Caki2 (cell line): Measurements from ENCODE around the gene ZMYND15. TPM values are rescaled to one million over a fixed set of nuclear protein-coding genes. Genes with fewer than 3 reads are reported as not detected.
"Not testable (repeated sequence)": the region's sequence is repeated elsewhere in the genome, so short reads cannot be mapped to it uniquely, and the experiment has no call there.

Source experiments
- DNase-seq: peaks from one replicate; pipeline ENCODE4 v3.0.0-alpha.2; 2015; ENCODE audit warnings: low read depth
- in situ Hi-C: cut with HindIII; loops from 2 replicates; pipeline ENCODE4 v1.10.0; 2016; ENCODE audit warnings: low sequenced_read_pairs, low pct_unique_long_range_greater_than_20kb, mixed read lengths
- total RNA-seq: library from RNA; depleted of rRNA; stranded (reverse); fragments of >200 nt; shearing (Covaris generic); gene quantifications from 2 replicates; pipeline ENCODE4 v1.2.3, GENCODE V29; 2014; ENCODE audit warnings: low replicate concordance

Gene ZMYND15
- total RNA-seq, 1 experiment from 2014 or later: 0.03 TPM

DNA sequence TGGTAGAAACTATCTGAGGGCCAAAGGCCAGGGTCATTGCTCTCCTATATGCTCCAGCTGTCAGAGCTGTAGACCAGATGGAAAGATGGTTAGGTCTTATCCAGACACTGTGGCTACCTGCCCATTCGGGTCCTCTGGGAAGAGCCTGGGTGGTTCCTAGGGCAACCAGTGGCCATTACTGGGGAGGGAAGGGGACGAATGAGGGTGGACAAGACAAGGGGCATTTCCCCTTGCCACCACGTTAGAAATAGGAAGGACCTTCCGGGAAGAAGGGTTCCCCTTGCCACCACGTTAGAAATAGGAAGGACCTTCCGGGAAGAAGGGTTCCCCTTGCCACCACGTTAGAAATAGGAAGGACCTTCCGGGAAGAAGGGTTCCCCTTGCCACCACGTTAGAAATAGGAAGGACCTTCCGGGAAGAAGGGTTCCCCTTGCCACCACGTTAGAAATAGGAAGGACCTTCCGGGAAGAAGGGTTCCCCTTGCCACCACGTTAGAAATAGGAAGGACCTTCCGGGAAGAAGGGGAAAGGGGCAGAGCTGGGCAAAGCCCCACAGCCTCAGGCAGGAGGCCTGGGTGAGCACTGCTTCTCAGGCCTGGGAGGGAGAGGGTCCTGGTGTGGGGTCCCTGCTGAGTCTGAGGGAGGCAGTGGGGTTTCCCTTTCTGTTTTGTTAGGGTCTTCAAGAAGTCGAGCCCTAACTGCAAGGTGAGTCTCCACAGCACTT lies 25.1 kb upstream of the ZMYND15 start:
- DNase-seq, in situ Hi-C loops: not testable (repeated sequence)

DNA sequence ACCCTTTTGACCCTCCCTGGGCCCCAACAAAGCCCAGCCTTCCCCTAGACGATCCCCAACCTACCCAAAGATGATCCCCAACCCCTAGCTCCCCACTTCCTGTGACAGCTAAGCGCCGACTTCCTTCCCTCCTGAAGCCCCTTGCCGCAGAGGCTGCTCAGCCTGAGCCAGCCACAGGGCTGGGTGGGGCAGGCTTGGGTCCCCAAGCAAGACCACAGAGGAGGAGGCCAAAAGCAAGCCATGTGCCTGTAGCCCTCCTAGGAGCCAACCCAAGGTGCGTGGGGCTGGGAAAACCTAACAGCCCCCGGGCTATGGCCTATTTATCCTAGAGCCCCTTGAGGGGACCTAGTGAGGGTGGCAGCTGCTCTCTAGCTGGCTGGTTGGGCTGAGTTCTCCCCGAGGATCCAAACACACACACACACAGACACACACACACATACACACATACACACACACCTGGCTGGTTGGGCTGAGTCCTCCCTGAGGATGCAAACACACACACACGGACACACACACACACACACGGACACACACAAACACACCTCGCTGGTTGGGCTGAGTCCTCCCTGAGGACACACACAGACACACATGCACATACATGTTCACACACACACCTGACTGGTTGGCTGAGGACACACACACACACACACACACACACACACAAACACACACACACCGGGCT lies 24.4 kb upstream of the ZMYND15 start:
- in situ Hi-C loops: no loop called here
- DNase-seq: no peak

DNA sequence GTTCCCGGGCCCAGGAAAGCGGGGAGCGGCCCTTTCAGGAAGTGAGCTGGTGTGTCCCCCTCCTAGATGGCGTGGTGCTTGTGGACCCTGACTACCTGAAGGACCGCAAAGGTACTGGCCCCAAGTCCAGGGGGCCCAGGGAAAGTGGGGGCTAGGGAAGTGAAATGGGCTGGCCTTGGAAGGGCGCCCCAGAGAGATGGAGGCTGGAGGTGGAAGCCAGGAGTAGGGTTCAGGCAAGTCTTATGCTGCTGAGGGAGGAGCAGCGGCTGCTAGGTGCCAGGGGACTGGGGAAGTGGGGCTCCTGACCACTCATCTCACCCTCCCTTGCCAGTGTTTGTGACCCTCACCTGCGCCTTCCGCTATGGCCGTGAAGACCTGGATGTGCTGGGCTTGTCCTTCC lies 23.6 kb upstream of the ZMYND15 start:
- DNase-seq: no peak
- in situ Hi-C loops: no loop called here

DNA sequence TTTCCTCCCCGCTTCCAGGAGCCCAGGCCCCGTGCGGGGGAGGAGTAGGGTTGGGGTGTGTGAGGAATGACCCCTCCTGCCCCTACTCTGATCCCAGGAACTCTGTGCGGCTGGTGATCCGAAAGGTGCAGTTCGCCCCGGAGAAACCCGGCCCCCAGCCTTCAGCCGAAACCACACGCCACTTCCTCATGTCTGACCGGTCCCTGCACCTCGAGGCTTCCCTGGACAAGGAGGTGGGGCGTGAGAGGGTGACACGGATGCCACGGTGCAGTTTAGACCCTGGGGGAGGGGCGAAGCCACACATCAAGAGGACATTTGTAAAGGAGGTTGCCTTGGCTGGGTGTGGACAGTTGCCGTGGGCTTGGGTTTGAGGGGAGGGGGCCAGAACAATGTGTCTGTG lies 21.8 kb upstream of the ZMYND15 start:
- in situ Hi-C loops: no loop called here
- no peak for DNase-seq

DNA sequence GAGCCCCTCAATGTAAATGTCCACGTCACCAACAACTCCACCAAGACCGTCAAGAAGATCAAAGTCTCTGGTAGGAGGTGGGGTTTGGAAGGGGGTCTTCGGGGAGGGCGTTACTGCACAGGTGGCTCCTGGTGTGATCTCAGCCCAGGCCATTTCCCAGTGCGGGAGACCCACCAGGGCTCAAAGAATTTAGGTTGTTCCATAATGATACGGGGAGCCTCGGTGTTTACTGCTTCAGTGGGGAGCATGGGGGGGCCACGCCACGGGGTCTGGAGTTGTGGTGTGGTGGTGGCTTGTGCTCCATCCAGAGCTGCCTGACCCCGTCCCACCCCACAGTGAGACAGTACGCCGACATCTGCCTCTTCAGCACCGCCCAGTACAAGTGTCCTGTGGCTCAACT lies 21.4 kb upstream of the ZMYND15 start:
- no peak for DNase-seq
- in situ Hi-C loops: no loop called here

DNA sequence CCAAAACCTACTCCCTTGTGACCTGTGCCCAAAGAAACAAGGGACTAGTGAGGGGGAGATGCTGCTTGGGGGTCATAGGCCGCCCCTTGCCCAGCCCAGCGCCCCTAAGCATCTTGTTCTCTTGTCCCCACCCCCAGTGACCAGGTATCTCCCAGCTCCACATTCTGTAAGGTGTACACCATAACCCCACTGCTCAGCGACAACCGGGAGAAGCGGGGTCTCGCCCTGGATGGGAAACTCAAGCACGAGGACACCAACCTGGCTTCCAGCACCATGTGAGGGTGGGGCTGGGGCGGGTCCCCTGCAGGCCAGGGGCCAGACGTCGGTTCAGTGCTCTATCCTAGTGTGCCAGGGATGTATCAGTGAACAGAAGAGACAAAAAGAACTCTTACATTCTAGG lies 20.5 kb upstream of the ZMYND15 start:
- in situ Hi-C loops: no loop called here
- DNase-seq: no peak

DNA sequence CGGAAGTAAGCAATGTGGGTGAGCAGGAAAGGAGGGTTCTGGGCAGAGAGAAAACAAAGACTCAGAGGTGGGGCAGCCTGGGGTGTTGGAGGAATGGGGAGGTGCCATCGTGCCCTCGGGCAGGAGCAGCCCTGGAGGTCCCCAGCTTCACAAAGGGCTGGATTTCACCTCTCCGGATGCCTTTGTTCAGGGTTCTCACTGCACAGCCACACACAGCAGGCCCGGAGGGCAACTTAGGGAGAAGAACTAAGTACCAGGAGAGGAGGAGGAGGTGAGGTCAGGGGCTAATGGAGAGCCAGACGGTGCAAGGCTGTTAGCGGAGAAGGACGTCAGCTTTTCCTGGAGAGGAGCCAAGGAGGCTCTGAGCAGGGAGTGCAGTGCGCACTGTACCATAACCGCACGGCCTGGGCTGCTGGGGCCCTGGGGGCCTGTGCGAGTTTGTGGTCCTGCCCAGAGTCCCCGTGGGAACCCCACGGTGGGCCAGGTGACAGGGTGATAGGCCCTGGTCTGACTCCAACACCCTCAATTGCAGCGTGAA lies 19.9 kb upstream of the ZMYND15 start:
- in situ Hi-C loops: no loop called here
- DNase-seq: no peak

DNA sequence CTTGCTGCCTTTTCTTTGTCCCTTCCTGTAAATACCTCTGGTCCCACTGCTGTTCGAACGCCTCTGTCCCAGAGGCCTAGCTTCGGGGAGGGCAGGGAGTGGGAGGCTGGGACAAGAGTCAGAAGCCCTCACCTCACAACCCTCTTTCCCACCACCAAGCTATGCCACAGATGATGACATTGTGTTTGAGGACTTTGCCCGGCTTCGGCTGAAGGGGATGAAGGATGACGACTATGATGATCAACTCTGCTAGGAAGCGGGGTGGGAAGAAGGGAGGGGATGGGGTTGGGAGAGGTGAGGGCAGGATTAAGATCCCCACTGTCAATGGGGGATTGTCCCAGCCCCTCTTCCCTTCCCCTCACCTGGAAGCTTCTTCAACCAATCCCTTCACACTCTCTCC lies 18.8 kb upstream of the ZMYND15 start:
- in situ Hi-C loops: no loop called here
- no peak for DNase-seq

DNA sequence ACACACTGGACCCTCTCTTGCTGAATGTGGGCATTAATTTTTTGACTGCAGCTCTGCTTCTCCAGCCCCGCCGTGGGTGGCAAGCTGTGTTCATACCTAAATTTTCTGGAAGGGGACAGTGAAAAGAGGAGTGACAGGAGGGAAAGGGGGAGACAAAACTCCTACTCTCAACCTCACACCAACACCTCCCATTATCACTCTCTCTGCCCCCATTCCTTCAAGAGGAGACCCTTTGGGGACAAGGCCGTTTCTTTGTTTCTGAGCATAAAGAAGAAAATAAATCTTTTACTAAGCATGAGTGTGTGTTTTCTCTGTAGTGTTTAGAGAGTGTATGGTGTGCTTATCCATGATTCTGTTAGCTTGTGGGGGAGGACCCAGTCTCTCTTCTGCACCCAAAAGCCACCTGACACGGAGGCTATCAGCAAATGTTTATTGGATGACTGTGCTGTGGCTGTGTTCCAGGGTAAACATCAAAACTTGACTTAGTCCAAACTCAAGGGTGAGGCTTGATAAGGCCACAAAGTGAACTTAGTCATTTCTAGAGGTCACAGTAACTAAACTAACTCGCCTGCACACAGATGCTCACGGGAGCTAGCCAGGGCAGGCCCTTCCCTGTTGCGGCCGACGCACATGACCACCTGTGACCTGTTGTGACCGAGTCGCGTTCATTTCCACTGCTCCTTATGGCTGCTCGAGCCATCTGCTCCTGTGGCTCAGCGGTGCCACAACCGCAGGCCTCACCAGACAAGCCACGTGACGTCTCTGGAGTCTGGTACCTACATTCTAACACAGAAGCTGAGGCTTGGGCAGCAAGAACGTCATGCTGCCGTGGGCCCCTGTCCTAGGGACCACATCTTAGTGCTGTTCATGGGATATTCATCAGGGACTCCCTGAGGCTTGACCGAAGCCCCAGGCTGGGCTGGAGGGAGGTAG lies 18.2 kb upstream of the ZMYND15 start:
- peak; percentile 92 for DNase-seq
- in situ Hi-C loops: no loop called here

DNA sequence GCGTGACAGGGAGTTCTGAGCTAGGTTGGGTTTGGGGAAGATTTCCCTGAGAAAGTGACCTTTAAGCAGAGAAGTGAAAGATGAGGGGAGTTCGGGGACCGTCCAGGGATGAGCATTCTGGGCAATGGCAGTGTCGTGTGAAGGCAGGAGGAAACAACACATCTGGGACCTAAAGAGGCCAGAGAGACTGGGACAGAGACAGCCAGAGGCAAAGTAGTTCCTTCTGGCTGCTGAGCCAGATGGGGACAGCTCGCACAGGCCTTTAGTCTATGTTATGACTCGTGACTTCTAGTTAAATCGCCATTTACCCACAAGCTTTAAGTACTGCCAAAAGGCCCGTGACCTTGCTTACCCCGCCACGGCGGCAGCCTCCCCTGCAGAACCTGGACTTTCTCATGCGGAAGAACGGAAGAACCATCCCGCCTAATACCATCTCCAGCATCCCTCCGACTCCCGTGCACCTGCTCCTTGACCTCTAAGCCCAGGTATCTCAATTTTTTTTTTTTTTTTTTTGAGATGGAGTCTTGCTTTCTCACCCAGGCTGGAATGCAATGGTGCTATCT lies 16.9 kb upstream of the ZMYND15 start:
- in situ Hi-C loops: no loop called here

DNA sequence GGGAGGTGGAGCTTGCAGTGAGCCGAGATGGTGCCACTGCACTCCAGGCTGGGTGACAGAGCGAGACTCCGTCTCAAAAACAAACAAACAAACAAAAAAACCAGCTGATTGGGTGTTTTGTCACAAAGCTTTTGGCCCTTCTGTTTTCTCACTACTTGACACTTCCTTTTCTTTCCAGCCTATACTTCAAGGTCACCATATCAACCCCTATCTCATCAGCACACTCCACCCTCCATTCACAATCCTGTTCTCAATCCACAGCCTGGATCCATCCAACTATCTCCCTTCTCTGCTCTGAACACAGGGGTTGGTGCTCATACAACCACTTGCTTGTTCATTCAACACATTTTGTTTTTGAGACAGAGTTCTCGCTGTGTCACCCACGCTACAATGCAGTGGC lies 15.0 kb upstream of the ZMYND15 start:
- in situ Hi-C loops: no loop called here
- DNase-seq: no peak

More for the DNA sequence above, 16.9 kb upstream of the ZMYND15 start:
- DNase-seq: no peak

DNA sequence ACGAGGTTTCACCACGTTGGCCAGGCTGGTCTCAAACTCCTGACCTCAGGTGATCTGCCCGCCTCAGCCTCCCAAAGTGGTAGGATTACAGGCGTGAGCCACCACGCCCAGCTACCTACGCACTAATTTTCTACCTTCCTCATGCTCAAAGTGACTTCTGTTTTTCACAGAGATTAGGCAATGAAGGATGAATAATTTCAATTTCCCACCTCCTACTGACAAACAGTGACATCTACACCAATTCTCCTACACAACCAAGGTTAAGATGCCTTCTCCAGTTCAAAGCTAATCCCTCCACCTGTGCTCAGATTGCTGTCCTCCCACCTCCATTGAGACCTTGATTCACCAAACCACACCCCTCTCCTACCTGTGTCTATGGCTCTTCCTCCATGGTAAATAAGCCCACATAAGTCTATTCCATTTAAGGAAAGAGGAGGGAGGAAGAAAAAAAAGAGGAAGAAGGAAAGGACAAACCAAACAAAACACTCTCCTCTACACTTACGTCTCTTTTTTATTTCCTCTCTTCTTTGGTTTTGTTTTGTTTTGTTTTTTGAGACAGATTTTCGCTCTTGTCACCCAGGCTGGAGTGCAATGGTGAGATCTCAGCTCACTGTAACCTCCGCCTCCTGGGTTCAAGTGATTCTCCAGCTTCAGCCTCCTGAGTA lies 13.9 kb upstream of the ZMYND15 start:
- in situ Hi-C loops: no loop called here
- DNase-seq: no peak

DNA sequence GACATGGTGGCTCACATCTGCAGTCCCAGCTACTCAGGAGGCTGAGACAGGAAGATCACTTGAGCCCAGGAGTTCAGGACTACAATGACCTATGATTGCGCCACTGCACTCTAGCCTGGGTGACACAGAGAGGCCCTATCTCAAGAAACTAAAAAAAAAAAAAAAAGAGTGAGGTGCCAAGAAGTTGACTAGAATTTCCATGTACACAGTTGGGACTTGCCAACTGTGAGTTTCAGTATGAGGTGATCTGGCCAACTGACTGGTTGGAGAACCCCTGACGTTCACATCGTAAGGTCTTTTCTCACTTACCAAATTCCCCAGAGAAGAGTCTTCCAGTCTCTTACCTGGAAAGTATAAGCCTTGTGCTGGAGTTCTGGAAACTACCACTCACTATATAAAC lies 11.5 kb upstream of the ZMYND15 start:
- no peak for DNase-seq
- in situ Hi-C loops: no loop called here

DNA sequence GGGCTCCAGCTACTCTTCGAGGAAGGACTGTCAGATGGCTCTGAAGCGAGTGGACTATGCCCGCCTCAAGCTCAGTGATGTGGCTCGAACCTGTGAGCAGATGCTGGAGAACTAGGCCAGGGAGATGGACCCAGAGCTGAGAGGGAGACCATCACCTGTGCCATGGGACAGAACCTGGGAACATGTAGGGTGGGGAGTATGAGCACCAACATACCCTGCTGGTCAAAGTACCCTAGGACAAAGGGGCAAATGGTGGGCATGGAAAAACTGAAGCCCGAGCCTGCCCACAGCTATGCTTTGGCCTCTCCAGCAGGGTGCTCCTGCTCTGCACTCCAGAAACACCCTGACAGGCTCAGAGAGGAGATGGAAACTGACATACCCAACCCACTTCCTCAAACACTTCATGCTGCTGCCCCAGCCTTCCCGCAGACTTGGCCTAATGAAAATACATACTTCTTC lies 6.5 kb upstream of the ZMYND15 start:
- in situ Hi-C loops: no loop called here
- DNase-seq: no peak

DNA sequence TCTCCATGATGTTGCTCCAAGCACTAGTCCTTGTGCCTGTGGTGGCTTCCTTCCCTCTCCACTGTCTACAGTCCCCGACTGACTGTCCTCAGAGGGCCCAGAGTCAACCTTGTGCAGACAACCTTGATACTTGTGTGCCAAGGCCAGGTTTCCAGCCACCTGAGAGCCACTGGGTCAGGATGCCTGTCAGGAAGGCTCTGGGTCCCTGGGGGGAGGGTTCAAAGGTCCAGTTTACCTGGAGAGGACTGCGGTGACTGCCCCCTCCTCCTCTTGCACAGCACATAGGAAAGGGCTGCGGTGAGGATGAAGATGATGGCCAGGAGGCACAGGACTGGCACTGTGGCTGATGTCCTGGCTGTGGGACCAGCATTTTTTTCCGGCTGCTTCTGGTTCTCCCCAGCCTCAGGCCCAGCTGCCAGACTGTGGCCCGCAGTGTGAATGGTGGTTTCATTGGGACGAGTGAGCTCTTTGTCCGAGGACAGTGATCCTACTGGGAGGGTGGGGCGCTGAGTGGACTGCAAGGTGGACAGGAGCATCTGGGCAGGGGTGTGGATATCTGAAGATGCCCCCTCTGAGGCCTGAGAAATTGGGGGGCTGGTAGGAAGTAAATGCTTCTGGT lies 4.7 kb upstream of the ZMYND15 start:
- no peak for DNase-seq
- in situ Hi-C loops: no loop called here

DNA sequence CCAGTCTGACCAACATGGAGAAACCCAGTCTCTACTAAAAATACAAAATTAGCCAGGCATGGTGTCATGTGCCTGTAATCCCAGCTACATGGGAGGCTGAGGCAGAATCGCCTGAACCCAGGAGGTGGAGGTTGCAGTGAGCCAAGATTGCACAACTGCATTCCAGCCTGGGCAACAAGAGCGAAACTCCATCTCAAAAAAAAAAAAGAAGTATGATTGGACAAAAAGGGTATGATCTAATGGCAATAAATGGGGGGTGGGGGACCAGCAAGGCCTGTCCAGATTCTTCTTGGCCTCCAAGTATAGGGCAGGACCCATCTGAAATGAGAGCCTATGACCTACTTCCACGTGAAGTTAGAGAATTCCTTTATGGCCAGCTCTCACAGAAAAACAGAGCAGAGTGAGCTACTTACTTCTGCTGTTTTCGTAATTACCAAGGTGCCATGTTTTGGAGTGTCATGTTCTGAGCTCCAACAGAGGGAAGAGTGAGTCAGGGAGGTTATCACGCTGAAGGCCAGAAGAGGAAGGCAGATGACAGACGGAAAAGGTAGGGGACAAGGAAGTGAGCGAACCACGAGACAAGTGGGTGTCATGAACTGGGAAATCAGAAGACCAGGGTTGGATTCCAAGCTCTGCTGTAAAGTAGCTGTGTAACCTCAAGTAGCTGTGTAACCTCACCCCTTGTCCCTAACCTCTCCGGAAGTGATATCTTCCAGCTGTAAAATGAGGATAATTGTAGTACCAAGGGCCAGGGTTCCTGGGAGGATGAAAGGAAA lies 3.6 kb upstream of the ZMYND15 start:
- DNase-seq: no peak
- in situ Hi-C loops: no loop called here
